ENCODE measurements around the gene RALGPS1.

- TF ChIP-seq ATF1 (CRISPR knock-in tag; IDR thresholded peaks at IDR 0.05), result no peak
- TF ChIP-seq ZNF423 (CRISPR knock-in tag; IDR thresholded peaks at IDR 0.05), result no peak
These were observed 270.1 kb downstream of the RALGPS1 start for GRCh38 chr9:127184641-127185040.
